22Rv1 (cell line): Measurements from ENCODE around the gene LMNTD1.

Experiments
- CTCF ChIP-seq: fragments of 450-650 bp; IDR thresholded peaks from 2 replicates; pipeline ENCODE4 v1.5.1; 2017; ENCODE audit warnings: mild to moderate bottlenecking
- ZFX ChIP-seq: fragments of 450-650 bp; IDR thresholded peaks from 2 replicates; pipeline ENCODE4 v1.6.1; 2017; ENCODE audit warnings: antibody characterized with exemption, borderline replicate concordance

- TF ChIP-seq CTCF: no peak
- no peak for TF ChIP-seq ZFX
Measured at GRCh38 chr12:25438638-25439037, 114.4 kb downstream of the LMNTD1 start.
